K562 (cell line): Measurements from ENCODE around the gene ZNF750. TPM values are rescaled to one million over a fixed set of nuclear protein-coding genes. Genes with fewer than 3 reads are reported as not detected.

Experiments
- ATAC-seq: fragments of 200-7000 bp; cut with Tn5 transposase; 3 replicates; pipeline ENCODE4 v1.9.1; 2020; ENCODE audit warnings: moderate library complexity
- BruUV-seq: library from RNA; stranded (reverse); fragments of 400-500 nt; replicated peaks from 2 replicates; lab custom pipeline; 2021; lab: Mats Ljungman, UMichigan
- CTCF ChIA-PET: fragments of 300-600 bp; formaldehyde crosslinking; extraction: SDS; loops from one replicate; lab custom pipeline; 2021; ENCODE audit warnings: low intra/inter-chr PET ratio; lab: Yijun Ruan, JAX
- POLR2A ChIA-PET: fragments of 300-600, 350-650 bp; sonication (Branson Sonifier 250); formaldehyde crosslinking; extraction: SDS; loops from one replicate; lab custom pipeline; 2021; ENCODE audit warnings: antibody characterized with exemption, inconsistent platforms; lab: Yijun Ruan, JAX
- DNase-seq, 4 experiments: peaks; one replicate each; pipeline versions ENCODE4 v3.0.0 to v3.0.0-alpha.2; 2011 to 2018; ENCODE audit warnings: low spot score in 3 of 4, mixed read lengths in 3 of 4; ENCODE audit errors: extremely low read depth in 1 of 4
- FAIRE-seq: peaks from 2 replicates; lab custom pipeline; 2011; peaks lifted over from hg19 to GRCh38; lab: Jason Lieb, UNC
- H2AFZ ChIP-seq: 2 replicates; pipeline ENCODE4 v1.6.0; 2011; ENCODE audit warnings: low read depth, low read length, control low read depth, inconsistent platforms
- H3K27ac ChIP-seq: fragments of 200-600 bp; 3 replicates; pipeline ENCODE4 v1.8.0; 2011; ENCODE audit warnings: low read depth, mild to moderate bottlenecking, control low read depth, inconsistent platforms, low read length, moderate library complexity, mixed read lengths; ENCODE audit errors: extremely low read depth
- H3K27me3 ChIP-seq, 2 experiments: fragments of 300-600 bp in 1 of 2; 2 replicates in 1 of 2; 3 replicates in 1 of 2; pipeline versions ENCODE4 v1.6.0 to v1.8.0; 2011; ENCODE audit warnings: inconsistent platforms in 2 of 2, low read length in 2 of 2, mild to moderate bottlenecking in 1 of 2, mixed read lengths in 1 of 2, moderate library complexity in 1 of 2; ENCODE audit not compliant: control insufficient read depth in 2 of 2, insufficient read depth in 2 of 2
- H3K36me3 ChIP-seq: fragments of 300-600 bp; 3 replicates; pipeline ENCODE4 v1.8.0; 2011; ENCODE audit warnings: mild to moderate bottlenecking, low read length, inconsistent platforms; ENCODE audit not compliant: control insufficient read depth, insufficient read depth
- H3K4me1 ChIP-seq, 2 experiments: fragments of 200-600 bp in 1 of 2; replicated peaks in 1 of 2; 2 replicates in 1 of 2; 3 replicates in 1 of 2; pipeline versions ENCODE4 v1.5.1 to v1.8.0; 2011; ENCODE audit warnings: inconsistent platforms in 2 of 2, low read length in 2 of 2, mild to moderate bottlenecking in 1 of 2, mixed read lengths in 1 of 2, moderate library complexity in 1 of 2; ENCODE audit not compliant: control insufficient read depth in 2 of 2, insufficient read depth in 2 of 2
- H3K4me2 ChIP-seq: 2 replicates; pipeline ENCODE4 v1.6.1; 2011; ENCODE audit warnings: low read length, control low read depth, inconsistent platforms, mixed read lengths; ENCODE audit not compliant: insufficient read depth
- H3K4me3 ChIP-seq: fragments of 200-600 bp; sonication (generic), shearing (Covaris generic); 2 replicates; pipeline ENCODE4 v1.5.1; 2016; ENCODE audit warnings: control low read depth, inconsistent platforms
- H3K79me2 ChIP-seq: fragments of 200-600 bp; 3 replicates; pipeline ENCODE4 v1.8.0; 2011; ENCODE audit warnings: low read length, inconsistent platforms; ENCODE audit not compliant: control insufficient read depth, insufficient read depth
- H3K9ac ChIP-seq, 2 experiments: 2 replicates each; pipeline versions ENCODE4 v1.6.0 to v1.6.1; 2011; ENCODE audit warnings: low read depth in 2 of 2, low read length in 2 of 2, control low read depth in 1 of 2, inconsistent platforms in 1 of 2, mild to moderate bottlenecking in 1 of 2, mixed read lengths in 1 of 2; ENCODE audit not compliant: insufficient read depth in 1 of 2
- H3K9me1 ChIP-seq: one replicate; pipeline ENCODE4 v1.6.0; 2011; ENCODE audit warnings: inconsistent platforms, mild to moderate bottlenecking, low read length, moderate library complexity; ENCODE audit not compliant: control insufficient read depth, insufficient read depth
- H3K9me3 ChIP-seq: replicated peaks from 2 replicates; pipeline ENCODE4 v1.5.1; 2011; ENCODE audit warnings: low read depth, low read length, inconsistent platforms; ENCODE audit not compliant: control insufficient read depth, insufficient read depth
- H4K20me1 ChIP-seq: replicated peaks from 2 replicates; pipeline ENCODE4 v1.6.1; 2011; ENCODE audit warnings: low read length, inconsistent platforms, mixed read lengths; ENCODE audit not compliant: control insufficient read depth, insufficient read depth
- BCL6 ChIP-seq: fragments of 250-450 bp; sonication (Bioruptor Pico); IDR thresholded peaks from 2 replicates; pipeline ENCODE4 v1.4.0; 2020
- BDP1 ChIP-seq: IDR thresholded peaks from 3 replicates; pipeline ENCODE4 v1.6.1; 2011; ENCODE audit not compliant: insufficient read length, insufficient read depth
- CBFA2T3 ChIP-seq: fragments of 450-650 bp; IDR thresholded peaks from 2 replicates; pipeline ENCODE4 v1.6.1; 2017
- CCAR2 ChIP-seq: fragments of 200-400 bp; formaldehyde crosslinking; IDR thresholded peaks from 2 replicates; pipeline ENCODE4 v1.6.1; 2017; ENCODE audit warnings: mild to moderate bottlenecking, low read depth, low read length
- CXXC5 ChIP-seq: fragments of 250-450 bp; sonication (Bioruptor Pico); IDR thresholded peaks from 2 replicates; pipeline ENCODE4 v1.8.0; 2022; ENCODE audit warnings: inconsistent platforms, mild to moderate bottlenecking, moderate library complexity
- DDX20 ChIP-seq: fragments of 450-650 bp; IDR thresholded peaks from 2 replicates; pipeline ENCODE4 v1.6.1; 2016; ENCODE audit warnings: missing genetic modification characterization, low read depth, mild to moderate bottlenecking, missing compliant biosample characterization, moderate library complexity
- E2F1 ChIP-seq: sonication (generic); formaldehyde crosslinking; IDR thresholded peaks from 2 replicates; pipeline ENCODE4 v1.8.1; 2023; ENCODE audit warnings: mild to moderate bottlenecking, missing genetic modification reagents, moderate library complexity
- HDAC1 ChIP-seq, 2 experiments: fragments of 450-650 bp; IDR thresholded peaks; 2 replicates each; pipeline ENCODE4 v1.6.1; 2016 to 2017; ENCODE audit warnings: inconsistent platforms in 1 of 2, mild to moderate bottlenecking in 1 of 2, moderate library complexity in 1 of 2
- MCM5 ChIP-seq: fragments of 450-650 bp; IDR thresholded peaks from 2 replicates; pipeline ENCODE4 v1.6.1; 2016; ENCODE audit warnings: low read depth
- NCOA1 ChIP-seq: fragments of 450-650 bp; IDR thresholded peaks from 2 replicates; pipeline ENCODE4 v1.6.1; 2016; ENCODE audit warnings: low read depth
- SMC3 ChIP-seq: conservative IDR thresholded peaks from 2 replicates; pipeline ENCODE4 v1.6.1; 2011; ENCODE audit warnings: low read depth, low read length, improper control_type of control experiment; ENCODE audit not compliant: insufficient read depth
- TCF3 ChIP-seq: sonication (generic); formaldehyde crosslinking; IDR thresholded peaks from 2 replicates; pipeline ENCODE4 v1.4.0; 2020; ENCODE audit warnings: mild to moderate bottlenecking, missing genetic modification reagents
- ZKSCAN3 ChIP-seq: fragments of 250-450 bp; sonication (Bioruptor Pico); IDR thresholded peaks from 2 replicates; pipeline ENCODE4 v1.4.0; 2020
- WGBS: fragments of 100-300 bp; shearing (Covaris generic); methylation state at CpG from one replicate; pipeline ENCODE4 v1.1.6; 2016; ENCODE audit warnings: low coverage, mixed read lengths; ENCODE audit not compliant: insufficient coverage; ENCODE audit errors: missing lambda C conversion rate; 5-methylcytosine and 5-hydroxymethylcytosine counted together
- in situ Hi-C: fragments of 300-500 bp; cut with MboI; formaldehyde crosslinking; loops from 4 replicates; pipeline ENCODE4 v1.15.0; 2018; ENCODE audit warnings: inconsistent platforms, mixed read lengths
- intact Hi-C: fragments of 100-400 bp; cut with micrococcal nuclease; formaldehyde crosslinking; loops from 2 replicates; pipeline ENCODE4 v1.14.2; 2022
- polyA plus RNA-seq, 8 experiments: library from polyadenylated mRNA; depleted of rRNA in 4 of 8; stranded (reverse) in 5 of 8; unstranded in 3 of 8; fragments of >200 nt; fragmentation: Nextera tagmentation in 2 of 8; fragmentation: Illumina TruSeq in 1 of 8; extraction: Ambion mirVana in 2 of 8; extraction: Trizol in 1 of 8; gene quantifications; 2 replicates each; pipeline versions ENCODE4 v1.2.1 to v1.2.3, GENCODE V29; 2011 to 2014; ENCODE audit warnings: inconsistent platforms in 1 of 8, missing spikeins in 1 of 8
- total RNA-seq, 7 experiments: library from RNA; depleted of rRNA in 6 of 7; stranded (reverse); fragments of >200 nt in 6 of 7; fragmentation: Illumina TruSeq in 2 of 7; extraction: Trizol in 2 of 7; gene quantifications; 2 replicates each; pipeline versions ENCODE4 v1.2.1 to v1.2.3, GENCODE V29; 2011 to 2021; ENCODE audit warnings: low replicate concordance in 1 of 7
- TF ChIP-seq, protein P1 (sequence below): fragments of 450-650 bp; IDR thresholded peaks from 2 replicates; pipeline ENCODE4 v1.6.1; 2016
- TF ChIP-seq, protein P2 (sequence below): fragments of 250-450 bp; sonication (Bioruptor Pico); IDR thresholded peaks from 2 replicates; pipeline ENCODE4 v1.9.0; 2021; ENCODE audit warnings: mild to moderate bottlenecking
- TF ChIP-seq, protein P3 (sequence below), 3 experiments: IDR thresholded peaks in 2 of 3; conservative IDR thresholded peaks in 1 of 3; 2 replicates each; pipeline ENCODE4 v1.5.1; 2011 to 2012; ENCODE audit warnings: low read length in 3 of 3, mild to moderate bottlenecking in 3 of 3, control low read depth in 2 of 3, improper control_type of control experiment in 1 of 3, inconsistent platforms in 1 of 3, low read depth in 1 of 3, mixed read lengths in 1 of 3, moderate library complexity in 1 of 3; ENCODE audit not compliant: insufficient read depth in 2 of 3

Gene ZNF750
- total and polyA plus RNA-seq, 9 of the 15 experiments (the other 6 are each of a cell fraction or from before 2014, with no cell fraction given) = not detected

GRCh38 chr17:82854226-82854625, 14.4 kb upstream of the ZNF750 start:
- no peaks in the 10 kb centered on the region for H4K20me1 ChIP-seq
- TF ChIP-seq, protein P1, sequence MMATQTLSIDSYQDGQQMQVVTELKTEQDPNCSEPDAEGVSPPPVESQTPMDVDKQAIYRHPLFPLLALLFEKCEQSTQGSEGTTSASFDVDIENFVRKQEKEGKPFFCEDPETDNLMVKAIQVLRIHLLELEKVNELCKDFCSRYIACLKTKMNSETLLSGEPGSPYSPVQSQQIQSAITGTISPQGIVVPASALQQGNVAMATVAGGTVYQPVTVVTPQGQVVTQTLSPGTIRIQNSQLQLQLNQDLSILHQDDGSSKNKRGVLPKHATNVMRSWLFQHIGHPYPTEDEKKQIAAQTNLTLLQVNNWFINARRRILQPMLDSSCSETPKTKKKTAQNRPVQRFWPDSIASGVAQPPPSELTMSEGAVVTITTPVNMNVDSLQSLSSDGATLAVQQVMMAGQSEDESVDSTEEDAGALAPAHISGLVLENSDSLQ = no peak
- TF ChIP-seq CCAR2 (no peak), MCM5 (no peak), SMC3 (no peak), TCF3 (CRISPR knock-in tag) (no peak), BDP1 (no peak), CBFA2T3 (no peak), CXXC5 (CRISPR knock-in tag) (no peak), DDX20 (no peak), ZKSCAN3 (CRISPR knock-in tag) (no peak), NCOA1 (no peak), E2F1 (CRISPR knock-in tag) (no peak), HDAC1 (IDR thresholded peaks at IDR 0.05) (no peak), BCL6 (no peak)
- TF ChIP-seq, protein P2, sequence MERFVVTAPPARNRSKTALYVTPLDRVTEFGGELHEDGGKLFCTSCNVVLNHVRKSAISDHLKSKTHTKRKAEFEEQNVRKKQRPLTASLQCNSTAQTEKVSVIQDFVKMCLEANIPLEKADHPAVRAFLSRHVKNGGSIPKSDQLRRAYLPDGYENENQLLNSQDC (CRISPR knock-in tag) = no peak
- TF ChIP-seq, protein P3, sequence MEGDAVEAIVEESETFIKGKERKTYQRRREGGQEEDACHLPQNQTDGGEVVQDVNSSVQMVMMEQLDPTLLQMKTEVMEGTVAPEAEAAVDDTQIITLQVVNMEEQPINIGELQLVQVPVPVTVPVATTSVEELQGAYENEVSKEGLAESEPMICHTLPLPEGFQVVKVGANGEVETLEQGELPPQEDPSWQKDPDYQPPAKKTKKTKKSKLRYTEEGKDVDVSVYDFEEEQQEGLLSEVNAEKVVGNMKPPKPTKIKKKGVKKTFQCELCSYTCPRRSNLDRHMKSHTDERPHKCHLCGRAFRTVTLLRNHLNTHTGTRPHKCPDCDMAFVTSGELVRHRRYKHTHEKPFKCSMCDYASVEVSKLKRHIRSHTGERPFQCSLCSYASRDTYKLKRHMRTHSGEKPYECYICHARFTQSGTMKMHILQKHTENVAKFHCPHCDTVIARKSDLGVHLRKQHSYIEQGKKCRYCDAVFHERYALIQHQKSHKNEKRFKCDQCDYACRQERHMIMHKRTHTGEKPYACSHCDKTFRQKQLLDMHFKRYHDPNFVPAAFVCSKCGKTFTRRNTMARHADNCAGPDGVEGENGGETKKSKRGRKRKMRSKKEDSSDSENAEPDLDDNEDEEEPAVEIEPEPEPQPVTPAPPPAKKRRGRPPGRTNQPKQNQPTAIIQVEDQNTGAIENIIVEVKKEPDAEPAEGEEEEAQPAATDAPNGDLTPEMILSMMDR (IDR thresholded peaks at IDR 0.05 in 2 of 3, conservative IDR thresholded peaks at IDR 0.05 in 1 of 3; ENCODE audit: insufficient read depth in 2 of 3, low read depth in 1 of 3, low read length in 3 of 3) = no peak
- H3K4me1 ChIP-seq = peaks cover 1 to 28% of the 10 kb centered on the region in 2 experiments; a peak in 4 of 5 replicates
- intact Hi-C loops = no loop called here
- no peaks in the 10 kb centered on the region for H3K27me3 ChIP-seq
- BruUV-seq = no TSS peak
- ATAC-seq (no peak), FAIRE-seq (no peak), DNase-seq (no peak)
- no peak overlapping the region for H3K4me2 ChIP-seq
- no peak overlapping the region for H2AFZ ChIP-seq
- CTCF ChIA-PET = no interaction called here
- peaks cover 17% of the 10 kb centered on the region for H3K36me3 ChIP-seq
- H3K79me2 ChIP-seq = peaks cover 3% of the 10 kb centered on the region; the same call in 2 of the 3 replicates
- WGBS = 94% methylated on average over 10 of the region's 11 CpGs
- in situ Hi-C loops = no loop called here
- H3K4me3 ChIP-seq = no peak overlapping the region
- no peak overlapping the region for H3K27ac ChIP-seq
- POLR2A ChIA-PET = interaction anchor here (1.9 kb wide), 1 partner anchor 28 kb away, joined by 4 read pairs; no protein-coding TSS in a partner anchor
- no peak overlapping the region for H3K9ac ChIP-seq
- H3K9me1 ChIP-seq = no peaks in the 10 kb centered on the region
- H3K9me3 ChIP-seq = no peaks in the 10 kb centered on the region; the same call in 1 of the 2 replicates
